ENCODE data around the gene PLXNA2. TPM values are rescaled to one million over a fixed set of nuclear protein-coding genes. Genes with fewer than 3 reads are reported as not detected.

PLXNA2 gene
- total and polyA plus RNA-seq, 2 donors (not counting 3 experiments of a cell fraction or from before 2014, with no cell fraction given): 42.6 to 229 TPM

- Histone ChIP-seq H3K9me3 (replicated peaks; ENCODE audit: control insufficient read depth, insufficient read depth, low read length) (no peaks in the 10 kb centered on the region), H3K4me2 (ENCODE audit: insufficient read depth, low read length) (no peak overlapping the region), H3K36me3 (ENCODE audit: control insufficient read depth in 2 of 2, extremely low read depth in 1 of 2, insufficient read depth in 2 of 2, low read length in 2 of 2) (no peaks in the 10 kb centered on the region), H2AFZ (ENCODE audit: low read depth, low read length) (no peak overlapping the region), H4K20me1 (replicated peaks; ENCODE audit: control insufficient read depth, extremely low read depth, insufficient read depth, low read length) (no peaks in the 10 kb centered on the region), H3K27ac (ENCODE audit: insufficient read depth, low read depth, low read length) (no peak overlapping the region), H3K9me1 (replicated peaks; ENCODE audit: control insufficient read depth, extremely low read depth, insufficient read depth, low read length) (no peaks in the 10 kb centered on the region), H3K27me3 (ENCODE audit: control insufficient read depth in 2 of 2, insufficient read depth in 2 of 2, low read length in 2 of 2) (no peaks in the 10 kb centered on the region), H3K79me2 (ENCODE audit: control insufficient read depth, insufficient read depth, low read length) (no peaks in the 10 kb centered on the region), H3K9ac (replicated peaks; ENCODE audit: extremely low read depth, insufficient read depth, low read length) (no peak overlapping the region), H3K4me1 (ENCODE audit: control insufficient read depth, extremely low read depth, insufficient read depth, low read length) (peaks cover 7% of the 10 kb centered on the region), H3K4me3 (replicated peaks in 1 of 3; ENCODE audit: insufficient read depth in 1 of 3, low read depth in 1 of 3, low read length in 3 of 3) (no peak overlapping the region)
- POLR2A ChIA-PET: no interaction called here
- dilution Hi-C loops (cut with MboI; ENCODE audit: extremely low pct_ligation_motif_present, low sequenced_read_pairs): no loop called here
- DNase-seq (ENCODE audit: low read depth, low spot score) (no peak), FAIRE-seq (no peak)
- intact Hi-C loops (cut with micrococcal nuclease): no loop called here
- TF ChIP-seq EZH2 (IDR thresholded peaks at IDR 0.05; ENCODE audit: borderline replicate concordance, low read depth, low read length, severe bottlenecking) (no peak), FOS (IDR thresholded peaks at IDR 0.05; ENCODE audit: borderline replicate concordance, insufficient read depth, low read length) (no peak), CTCF (IDR thresholded peaks at IDR 0.05; ENCODE audit: extremely low read depth in 1 of 2, insufficient read depth in 1 of 2, low read depth in 1 of 2, low read length in 2 of 2) (no peak), GATA2 (IDR thresholded peaks at IDR 0.05; ENCODE audit: insufficient read depth, insufficient read length, low read depth, low read length) (no peak), MYC (IDR thresholded peaks at IDR 0.05; ENCODE audit: low read depth, low read length) (no peak), POLR2AphosphoS5 (IDR thresholded peaks at IDR 0.05; ENCODE audit: insufficient read depth, low read depth, low read length) (no peak), JUN (IDR thresholded peaks at IDR 0.05; ENCODE audit: borderline replicate concordance, insufficient read depth, insufficient read length, low read depth) (no peak), POLR2A (IDR thresholded peaks at IDR 0.05; ENCODE audit: low read depth, low read length) (no peak)
- TF ChIP-seq, protein P1, sequence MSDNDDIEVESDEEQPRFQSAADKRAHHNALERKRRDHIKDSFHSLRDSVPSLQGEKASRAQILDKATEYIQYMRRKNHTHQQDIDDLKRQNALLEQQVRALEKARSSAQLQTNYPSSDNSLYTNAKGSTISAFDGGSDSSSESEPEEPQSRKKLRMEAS (IDR thresholded peaks at IDR 0.05; ENCODE audit: insufficient read depth, insufficient read length): no peak
- no TSS peak for BruUV-seq (replicated peaks)
- CTCF ChIA-PET: interaction anchor here (0.9 to 3.5 kb wide), 4 partner anchors 11 to 141 kb away, joined by 3 to 20 read pairs (median 3); no protein-coding TSS in a partner anchor
Observed at GRCh38 chr1:208009303-208009702, 234.9 kb downstream of the PLXNA2 start.
